Measurements from ENCODE around the gene IGLL1.

DNA sequence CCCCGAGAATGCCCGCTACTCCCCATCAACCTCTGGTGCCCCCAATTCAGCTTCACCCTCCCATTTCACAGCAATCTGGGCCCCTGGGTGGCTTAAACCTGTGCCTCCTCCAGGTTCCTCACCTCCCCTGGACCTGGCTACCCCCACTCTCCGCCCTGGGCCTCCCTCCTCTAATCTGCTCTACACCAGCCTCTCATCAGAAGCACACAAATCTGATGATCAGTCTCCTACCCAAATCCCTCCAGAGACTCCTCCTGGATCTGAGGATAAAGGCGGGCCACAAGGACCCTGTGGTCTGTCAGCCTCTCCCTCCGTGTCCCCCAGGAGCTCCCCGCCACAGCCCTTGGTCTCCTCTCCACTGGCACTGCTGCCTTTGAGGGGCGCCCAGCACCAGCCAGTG is 23.2 kb upstream of the IGLL1 start:
- TF ChIP-seq TEAD4 (IDR thresholded peaks at IDR 0.05; ENCODE audit: borderline replicate concordance, insufficient read depth) (no peak), RXRA (IDR thresholded peaks at IDR 0.05; ENCODE audit: borderline replicate concordance, low read depth) (no peak), ELF1 (IDR thresholded peaks at IDR 0.05) (no peak), EP300 (IDR thresholded peaks at IDR 0.05; ENCODE audit: borderline replicate concordance in 1 of 2, low read depth in 1 of 2, low read length in 1 of 2) (no peak), NRF1 (IDR thresholded peaks at IDR 0.05; ENCODE audit: low read depth, low read length) (no peak), EZH2phosphoT487 (IDR thresholded peaks at IDR 0.05; ENCODE audit: borderline replicate concordance, low read depth) (no peak), JUND (IDR thresholded peaks at IDR 0.05) (no peak), RCOR1 (IDR thresholded peaks at IDR 0.05; ENCODE audit: low read length) (no peak)
- TF ChIP-seq, protein P1, sequence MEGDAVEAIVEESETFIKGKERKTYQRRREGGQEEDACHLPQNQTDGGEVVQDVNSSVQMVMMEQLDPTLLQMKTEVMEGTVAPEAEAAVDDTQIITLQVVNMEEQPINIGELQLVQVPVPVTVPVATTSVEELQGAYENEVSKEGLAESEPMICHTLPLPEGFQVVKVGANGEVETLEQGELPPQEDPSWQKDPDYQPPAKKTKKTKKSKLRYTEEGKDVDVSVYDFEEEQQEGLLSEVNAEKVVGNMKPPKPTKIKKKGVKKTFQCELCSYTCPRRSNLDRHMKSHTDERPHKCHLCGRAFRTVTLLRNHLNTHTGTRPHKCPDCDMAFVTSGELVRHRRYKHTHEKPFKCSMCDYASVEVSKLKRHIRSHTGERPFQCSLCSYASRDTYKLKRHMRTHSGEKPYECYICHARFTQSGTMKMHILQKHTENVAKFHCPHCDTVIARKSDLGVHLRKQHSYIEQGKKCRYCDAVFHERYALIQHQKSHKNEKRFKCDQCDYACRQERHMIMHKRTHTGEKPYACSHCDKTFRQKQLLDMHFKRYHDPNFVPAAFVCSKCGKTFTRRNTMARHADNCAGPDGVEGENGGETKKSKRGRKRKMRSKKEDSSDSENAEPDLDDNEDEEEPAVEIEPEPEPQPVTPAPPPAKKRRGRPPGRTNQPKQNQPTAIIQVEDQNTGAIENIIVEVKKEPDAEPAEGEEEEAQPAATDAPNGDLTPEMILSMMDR (IDR thresholded peaks at IDR 0.05): no peak
- TF ChIP-seq, protein P2, sequence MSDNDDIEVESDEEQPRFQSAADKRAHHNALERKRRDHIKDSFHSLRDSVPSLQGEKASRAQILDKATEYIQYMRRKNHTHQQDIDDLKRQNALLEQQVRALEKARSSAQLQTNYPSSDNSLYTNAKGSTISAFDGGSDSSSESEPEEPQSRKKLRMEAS (IDR thresholded peaks at IDR 0.05; ENCODE audit: low read depth): no peak
- TF ChIP-seq, protein P3, sequence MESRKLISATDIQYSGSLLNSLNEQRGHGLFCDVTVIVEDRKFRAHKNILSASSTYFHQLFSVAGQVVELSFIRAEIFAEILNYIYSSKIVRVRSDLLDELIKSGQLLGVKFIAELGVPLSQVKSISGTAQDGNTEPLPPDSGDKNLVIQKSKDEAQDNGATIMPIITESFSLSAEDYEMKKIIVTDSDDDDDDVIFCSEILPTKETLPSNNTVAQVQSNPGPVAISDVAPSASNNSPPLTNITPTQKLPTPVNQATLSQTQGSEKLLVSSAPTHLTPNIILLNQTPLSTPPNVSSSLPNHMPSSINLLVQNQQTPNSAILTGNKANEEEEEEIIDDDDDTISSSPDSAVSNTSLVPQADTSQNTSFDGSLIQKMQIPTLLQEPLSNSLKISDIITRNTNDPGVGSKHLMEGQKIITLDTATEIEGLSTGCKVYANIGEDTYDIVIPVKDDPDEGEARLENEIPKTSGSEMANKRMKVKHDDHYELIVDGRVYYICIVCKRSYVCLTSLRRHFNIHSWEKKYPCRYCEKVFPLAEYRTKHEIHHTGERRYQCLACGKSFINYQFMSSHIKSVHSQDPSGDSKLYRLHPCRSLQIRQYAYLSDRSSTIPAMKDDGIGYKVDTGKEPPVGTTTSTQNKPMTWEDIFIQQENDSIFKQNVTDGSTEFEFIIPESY (IDR thresholded peaks at IDR 0.05; ENCODE audit: borderline replicate concordance, low read depth): no peak
- TF ChIP-seq, protein P4, sequence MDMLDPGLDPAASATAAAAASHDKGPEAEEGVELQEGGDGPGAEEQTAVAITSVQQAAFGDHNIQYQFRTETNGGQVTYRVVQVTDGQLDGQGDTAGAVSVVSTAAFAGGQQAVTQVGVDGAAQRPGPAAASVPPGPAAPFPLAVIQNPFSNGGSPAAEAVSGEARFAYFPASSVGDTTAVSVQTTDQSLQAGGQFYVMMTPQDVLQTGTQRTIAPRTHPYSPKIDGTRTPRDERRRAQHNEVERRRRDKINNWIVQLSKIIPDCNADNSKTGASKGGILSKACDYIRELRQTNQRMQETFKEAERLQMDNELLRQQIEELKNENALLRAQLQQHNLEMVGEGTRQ (IDR thresholded peaks at IDR 0.05; ENCODE audit: borderline replicate concordance, low read depth, low read length): no peak
- TF ChIP-seq, protein P5, sequence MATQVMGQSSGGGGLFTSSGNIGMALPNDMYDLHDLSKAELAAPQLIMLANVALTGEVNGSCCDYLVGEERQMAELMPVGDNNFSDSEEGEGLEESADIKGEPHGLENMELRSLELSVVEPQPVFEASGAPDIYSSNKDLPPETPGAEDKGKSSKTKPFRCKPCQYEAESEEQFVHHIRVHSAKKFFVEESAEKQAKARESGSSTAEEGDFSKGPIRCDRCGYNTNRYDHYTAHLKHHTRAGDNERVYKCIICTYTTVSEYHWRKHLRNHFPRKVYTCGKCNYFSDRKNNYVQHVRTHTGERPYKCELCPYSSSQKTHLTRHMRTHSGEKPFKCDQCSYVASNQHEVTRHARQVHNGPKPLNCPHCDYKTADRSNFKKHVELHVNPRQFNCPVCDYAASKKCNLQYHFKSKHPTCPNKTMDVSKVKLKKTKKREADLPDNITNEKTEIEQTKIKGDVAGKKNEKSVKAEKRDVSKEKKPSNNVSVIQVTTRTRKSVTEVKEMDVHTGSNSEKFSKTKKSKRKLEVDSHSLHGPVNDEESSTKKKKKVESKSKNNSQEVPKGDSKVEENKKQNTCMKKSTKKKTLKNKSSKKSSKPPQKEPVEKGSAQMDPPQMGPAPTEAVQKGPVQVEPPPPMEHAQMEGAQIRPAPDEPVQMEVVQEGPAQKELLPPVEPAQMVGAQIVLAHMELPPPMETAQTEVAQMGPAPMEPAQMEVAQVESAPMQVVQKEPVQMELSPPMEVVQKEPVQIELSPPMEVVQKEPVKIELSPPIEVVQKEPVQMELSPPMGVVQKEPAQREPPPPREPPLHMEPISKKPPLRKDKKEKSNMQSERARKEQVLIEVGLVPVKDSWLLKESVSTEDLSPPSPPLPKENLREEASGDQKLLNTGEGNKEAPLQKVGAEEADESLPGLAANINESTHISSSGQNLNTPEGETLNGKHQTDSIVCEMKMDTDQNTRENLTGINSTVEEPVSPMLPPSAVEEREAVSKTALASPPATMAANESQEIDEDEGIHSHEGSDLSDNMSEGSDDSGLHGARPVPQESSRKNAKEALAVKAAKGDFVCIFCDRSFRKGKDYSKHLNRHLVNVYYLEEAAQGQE (IDR thresholded peaks at IDR 0.05; ENCODE audit: low read depth, low read length): no peak

All from SK-N-SH (cell line).